AG04450 (cell line): ENCODE data around the gene LRMDA. TPM values are rescaled to one million over a fixed set of nuclear protein-coding genes. Genes with fewer than 3 reads are reported as not detected.

Source experiments
- CTCF ChIA-PET: fragments of 300-600, 350-600 bp; formaldehyde crosslinking; extraction: SDS; loops from one replicate; lab custom pipeline; 2022; ENCODE audit warnings: antibody characterized with exemption, inconsistent platforms; lab: Charles Lee
- POLR2A ChIA-PET: fragments of 350-600 bp; formaldehyde crosslinking; extraction: SDS; loops from one replicate; lab custom pipeline; 2021; ENCODE audit warnings: antibody characterized with exemption, inconsistent platforms; lab: Yijun Ruan, JAX
- DNase-seq: peaks from one replicate; pipeline ENCODE4 v3.0.0-alpha.2; 2011; ENCODE audit warnings: low read depth, low spot score
- H3K27ac ChIP-seq: one replicate; pipeline ENCODE4 v1.5.1; 2012; ENCODE audit warnings: low read depth, low read length, control low read depth
- H3K27me3 ChIP-seq: one replicate; pipeline ENCODE4 v1.6.0; 2012; ENCODE audit warnings: low read length; ENCODE audit not compliant: control insufficient read depth, insufficient read depth
- H3K4me3 ChIP-seq: 2 replicates; pipeline ENCODE4 v1.5.1; 2011; ENCODE audit warnings: mild to moderate bottlenecking, low read depth, low read length, control low read depth
- H3K9me3 ChIP-seq: 2 replicates; pipeline ENCODE4 v1.5.1; 2012; ENCODE audit warnings: low read length; ENCODE audit not compliant: control insufficient read depth, insufficient read depth
- polyA plus RNA-seq: library from polyadenylated mRNA; depleted of rRNA; stranded (reverse); fragments of >200 nt; gene quantifications from 2 replicates; pipeline ENCODE4 v1.2.3, GENCODE V29; 2011
- TF ChIP-seq, protein P1 (sequence below): IDR thresholded peaks from 2 replicates; pipeline ENCODE4 v1.5.1; 2011; ENCODE audit warnings: low read depth, low read length, control low read depth, inconsistent platforms

The LRMDA gene
- polyA plus RNA-seq, 1 experiment, result 0.12 TPM

DNA sequence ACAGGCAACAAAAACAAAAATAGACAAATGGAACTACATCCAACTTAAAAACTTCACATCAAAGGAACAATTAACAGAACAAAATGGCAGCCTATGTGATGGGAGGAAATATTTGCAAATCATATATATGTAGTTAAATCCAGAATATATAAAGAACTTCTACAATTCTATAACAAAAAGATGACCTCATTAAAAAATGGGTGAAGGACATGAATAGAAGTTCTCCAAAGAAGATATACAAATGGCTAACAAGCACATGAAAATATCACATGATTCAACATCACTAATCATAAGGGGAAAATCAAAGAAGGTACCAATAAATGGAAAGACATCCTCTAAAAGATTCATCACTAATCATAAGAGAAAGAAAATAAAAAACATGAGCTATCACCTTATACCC, 416.1 kb downstream of the LRMDA start:
- POLR2A ChIA-PET, result no interaction called here
- CTCF ChIA-PET, result no interaction called here

DNA sequence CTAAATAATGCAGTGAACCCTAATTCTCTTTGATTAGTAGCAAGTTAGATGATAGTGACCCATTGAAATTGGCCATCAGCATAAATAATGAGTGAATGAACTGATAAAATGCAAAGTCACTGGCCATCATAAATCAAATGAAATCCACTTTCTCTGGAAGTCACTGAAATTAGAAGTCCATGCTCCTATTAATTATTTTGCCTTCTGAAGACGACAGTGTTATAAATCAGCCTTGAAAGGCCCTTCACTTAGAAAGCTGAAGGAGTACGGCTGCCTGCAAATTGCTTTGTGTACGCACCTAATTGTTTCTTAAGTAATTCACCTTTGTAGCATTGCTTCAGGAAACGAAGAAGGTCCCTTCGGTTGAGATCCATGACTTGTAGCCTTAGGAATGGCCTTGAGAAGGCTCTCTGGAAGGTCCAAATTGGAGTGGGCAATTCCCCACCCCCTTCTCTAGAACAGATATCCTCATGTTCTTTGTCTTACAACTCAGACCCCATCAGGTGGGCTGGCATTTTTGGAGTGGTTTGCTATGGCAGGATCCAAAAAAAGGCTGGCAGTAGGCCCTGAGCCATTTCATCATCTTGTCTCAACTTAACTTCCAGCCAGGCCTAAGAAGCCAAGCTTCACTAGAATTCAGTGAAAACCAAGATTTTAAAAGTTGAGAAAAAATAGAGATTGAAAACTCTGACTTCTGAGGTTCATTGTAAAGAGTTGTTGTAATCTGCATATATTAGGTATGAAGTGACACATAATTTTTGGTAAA, 420.3 kb downstream of the LRMDA start:
- TF ChIP-seq, protein P1, sequence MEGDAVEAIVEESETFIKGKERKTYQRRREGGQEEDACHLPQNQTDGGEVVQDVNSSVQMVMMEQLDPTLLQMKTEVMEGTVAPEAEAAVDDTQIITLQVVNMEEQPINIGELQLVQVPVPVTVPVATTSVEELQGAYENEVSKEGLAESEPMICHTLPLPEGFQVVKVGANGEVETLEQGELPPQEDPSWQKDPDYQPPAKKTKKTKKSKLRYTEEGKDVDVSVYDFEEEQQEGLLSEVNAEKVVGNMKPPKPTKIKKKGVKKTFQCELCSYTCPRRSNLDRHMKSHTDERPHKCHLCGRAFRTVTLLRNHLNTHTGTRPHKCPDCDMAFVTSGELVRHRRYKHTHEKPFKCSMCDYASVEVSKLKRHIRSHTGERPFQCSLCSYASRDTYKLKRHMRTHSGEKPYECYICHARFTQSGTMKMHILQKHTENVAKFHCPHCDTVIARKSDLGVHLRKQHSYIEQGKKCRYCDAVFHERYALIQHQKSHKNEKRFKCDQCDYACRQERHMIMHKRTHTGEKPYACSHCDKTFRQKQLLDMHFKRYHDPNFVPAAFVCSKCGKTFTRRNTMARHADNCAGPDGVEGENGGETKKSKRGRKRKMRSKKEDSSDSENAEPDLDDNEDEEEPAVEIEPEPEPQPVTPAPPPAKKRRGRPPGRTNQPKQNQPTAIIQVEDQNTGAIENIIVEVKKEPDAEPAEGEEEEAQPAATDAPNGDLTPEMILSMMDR, result no peak
- Histone ChIP-seq H3K27me3 (no peaks in the 10 kb centered on the region), H3K27ac (no peak overlapping the region), H3K9me3 (no peaks in the 10 kb centered on the region), H3K4me3 (no peak overlapping the region)
- no peak for DNase-seq
- CTCF ChIA-PET, result interaction anchor here (0.6 kb wide), 1 partner anchor 64 kb away, joined by 3 read pairs; no protein-coding TSS in a partner anchor
- POLR2A ChIA-PET, result no interaction called here

More for the DNA sequence above, 416.1 kb downstream of the LRMDA start:
- DNase-seq, result no peak
- TF ChIP-seq, protein P1, result no peak
- Histone ChIP-seq H3K4me3 (no peak overlapping the region), H3K9me3 (no peaks in the 10 kb centered on the region), H3K27ac (no peak overlapping the region), H3K27me3 (peaks cover 4% of the 10 kb centered on the region)

DNA sequence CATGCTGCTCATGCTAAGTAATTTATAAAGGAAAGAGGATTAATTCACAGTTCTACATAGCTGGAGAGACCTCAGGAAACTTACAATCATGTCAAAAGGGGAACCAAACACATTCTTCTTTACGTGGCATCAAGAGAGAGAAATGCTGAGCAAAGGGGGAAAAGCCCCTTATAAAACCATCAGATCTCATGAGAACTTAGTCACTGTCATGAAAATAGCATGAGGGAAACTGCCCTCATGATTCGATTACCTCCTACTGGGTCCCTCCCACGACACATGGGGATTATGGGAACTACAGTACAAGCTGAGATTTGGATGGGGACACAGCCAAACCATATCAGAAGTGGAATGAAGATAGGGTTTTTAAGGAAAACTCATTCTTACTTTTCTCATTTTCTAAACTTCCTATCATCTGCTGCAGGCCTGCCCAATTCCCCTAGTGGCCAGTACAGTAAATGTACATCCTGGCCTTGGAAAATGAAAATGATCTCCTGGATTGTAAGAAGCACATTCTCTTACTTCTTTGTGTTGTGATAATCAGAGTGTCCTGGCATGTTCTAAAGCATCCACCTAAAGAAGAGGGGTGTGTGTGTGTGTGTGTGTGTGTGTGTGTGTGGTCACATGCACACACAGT, 421.5 kb downstream of the LRMDA start:
- no peak for DNase-seq
- CTCF ChIA-PET, result interaction anchor here (0.6 kb wide), 1 partner anchor 65 kb away, joined by 3 read pairs; no protein-coding TSS in a partner anchor

DNA sequence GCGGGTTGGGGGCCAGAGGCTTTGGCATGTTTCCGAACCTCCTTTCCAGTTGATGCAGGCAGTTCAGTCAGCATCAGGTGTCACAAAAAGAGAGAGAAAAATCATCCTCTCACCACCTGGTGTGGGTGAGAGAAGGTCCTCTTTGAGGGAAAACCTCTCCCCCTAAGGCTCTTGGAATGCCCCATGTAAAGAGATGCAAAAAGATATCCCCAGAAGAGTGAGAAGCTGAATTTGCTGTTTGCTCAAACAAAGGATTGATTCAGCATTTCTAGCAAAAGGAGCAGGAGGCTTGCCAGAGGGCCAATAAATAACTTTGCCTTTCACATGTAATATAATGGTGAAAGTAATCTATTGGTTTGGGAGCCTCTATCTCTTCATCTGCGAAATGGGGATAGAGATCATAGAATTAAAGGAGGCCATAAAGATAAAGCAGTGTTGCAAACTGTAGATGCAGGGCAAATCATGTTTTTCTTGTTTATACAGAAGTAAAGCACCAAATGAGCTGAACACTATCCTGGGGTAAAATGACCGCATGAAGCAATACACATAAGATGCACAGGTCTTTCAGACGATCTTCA, 425.9 kb downstream of the LRMDA start:
- TF ChIP-seq, protein P1, result no peak
- ChIA-PET CTCF (no interaction called here), POLR2A (no interaction called here)
- no peak overlapping the region for H3K4me3 ChIP-seq
- H3K27me3 ChIP-seq, result no peaks in the 10 kb centered on the region
- H3K9me3 ChIP-seq, result no peaks in the 10 kb centered on the region
- H3K27ac ChIP-seq, result no peak overlapping the region
- no peak for DNase-seq

More for the DNA sequence above, 421.5 kb downstream of the LRMDA start:
- TF ChIP-seq, protein P1, result peak; percentile 41
- no peaks in the 10 kb centered on the region for H3K9me3 ChIP-seq
- H3K4me3 ChIP-seq, result no peak overlapping the region
- no peaks in the 10 kb centered on the region for H3K27me3 ChIP-seq
- H3K27ac ChIP-seq, result no peak overlapping the region
- POLR2A ChIA-PET, result no interaction called here

DNA sequence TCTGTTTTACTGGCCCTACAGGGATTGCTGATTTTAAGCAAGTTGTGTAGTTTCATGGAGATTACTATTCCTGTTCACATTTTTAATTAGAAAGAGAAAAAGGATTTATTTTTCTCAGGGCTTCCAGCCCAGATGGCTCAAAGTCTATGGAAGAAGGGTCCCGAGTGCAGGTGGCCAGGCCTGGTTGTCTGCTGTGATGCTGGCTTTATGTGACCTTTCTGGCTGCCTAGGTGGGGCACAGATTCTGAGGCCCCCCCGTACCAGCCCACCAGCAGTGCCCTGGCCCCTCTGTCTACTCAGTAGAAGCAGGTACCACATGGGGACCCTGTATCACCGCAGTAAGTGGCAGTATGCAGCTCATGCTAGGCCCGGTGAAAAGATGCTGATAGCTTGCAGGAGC, 426.5 kb downstream of the LRMDA start:
- POLR2A ChIA-PET, result no interaction called here
- Histone ChIP-seq H3K27me3 (no peaks in the 10 kb centered on the region), H3K27ac (no peak overlapping the region), H3K9me3 (no peaks in the 10 kb centered on the region), H3K4me3 (no peak overlapping the region)
- CTCF ChIA-PET, result no interaction called here
- TF ChIP-seq, protein P1, result no peak
- DNase-seq, result no peak
